DMS79 treated with DMSO at 0.1 percent for 48 hours (cell line): ENCODE measurements around the gene MASP1.

Experiments
- DNase-seq: peaks from one replicate; lab custom pipeline; 2025; lab: John Stamatoyannopoulos, UW

Gene MASP1

DNA sequence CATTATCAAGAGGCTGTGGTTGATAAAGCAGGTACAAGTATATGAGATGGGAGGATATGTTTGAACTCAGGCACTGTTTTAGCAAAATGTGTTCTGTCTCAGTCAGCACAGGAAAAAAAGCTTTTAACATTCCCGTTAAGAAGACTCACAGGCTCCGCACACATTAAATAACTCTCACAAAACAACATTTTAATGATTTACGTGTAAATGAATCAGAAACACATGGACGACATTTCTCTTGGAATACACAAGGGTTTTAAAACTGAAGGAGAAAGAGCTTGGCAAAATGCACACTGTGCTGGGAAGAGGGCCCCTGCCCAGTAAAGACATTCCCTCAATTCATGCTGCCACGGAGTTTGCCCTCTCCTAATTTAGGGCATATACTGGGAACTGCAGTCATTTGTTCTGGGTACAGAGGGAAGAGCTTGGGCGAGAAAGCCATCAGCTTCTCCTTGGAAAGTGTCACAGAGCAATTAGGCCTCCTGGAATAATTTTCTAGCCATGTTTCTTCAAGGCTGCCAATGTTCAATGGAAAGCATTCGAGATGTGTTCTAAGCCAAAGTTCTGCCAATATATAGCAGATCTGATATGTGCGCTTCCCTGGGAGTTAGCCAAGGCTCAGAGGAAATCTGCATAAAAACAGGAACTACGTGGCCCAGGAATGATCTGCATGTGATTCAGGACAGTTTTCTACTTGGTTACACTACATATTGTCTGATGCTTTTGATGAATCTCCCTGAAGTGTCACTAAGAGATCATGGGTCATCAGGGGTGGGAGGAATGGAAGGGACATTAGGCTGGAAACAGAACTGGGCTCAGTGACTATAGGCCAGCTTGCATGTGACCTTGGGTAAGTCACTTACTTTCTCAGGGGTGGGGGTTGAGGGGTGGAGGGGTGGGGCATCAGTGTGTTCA, 2.2 kb upstream of the MASP1 start:
- no peak for DNase-seq

DNA sequence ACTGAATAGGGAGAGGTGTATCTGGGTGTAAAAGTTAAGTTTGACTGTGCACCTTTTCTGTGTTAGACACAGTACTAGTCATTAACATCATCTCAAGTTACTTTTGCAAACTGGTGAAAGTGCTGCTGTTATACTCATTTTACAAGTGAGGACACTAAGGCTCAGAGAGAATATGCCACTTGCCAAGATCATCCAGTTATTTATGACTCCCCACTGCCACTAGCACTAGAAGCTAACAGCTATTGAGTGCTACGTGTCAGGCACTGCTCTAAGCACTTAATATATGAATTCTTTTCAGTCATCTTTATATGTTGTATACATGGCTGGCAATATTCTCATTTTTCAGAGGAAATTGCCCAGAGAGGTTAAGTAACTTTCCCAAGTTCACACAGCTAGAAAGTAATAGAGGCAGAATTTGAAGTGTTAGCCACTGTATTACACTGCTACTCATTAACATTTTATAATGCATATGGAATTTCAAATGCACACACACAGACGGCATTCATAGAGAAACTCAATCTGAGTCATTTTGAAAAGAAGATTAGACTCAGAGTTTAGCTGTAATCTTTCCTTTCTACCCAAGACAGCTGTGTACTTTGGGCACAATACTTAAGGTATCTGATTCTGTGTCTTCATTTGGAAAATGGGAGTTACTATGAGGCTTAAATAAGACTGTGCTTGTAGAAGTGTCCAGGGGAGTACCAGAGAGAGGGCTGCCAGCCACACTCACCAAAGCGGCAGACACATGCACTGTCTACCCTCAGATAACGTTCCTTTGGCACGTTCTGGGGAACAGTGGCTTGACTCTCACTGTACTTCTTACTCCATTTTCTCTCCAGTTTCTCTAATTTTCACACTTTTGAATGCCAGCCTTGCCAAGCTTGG, 1.3 kb upstream of the MASP1 start:
- DNase-seq: no peak

DNA sequence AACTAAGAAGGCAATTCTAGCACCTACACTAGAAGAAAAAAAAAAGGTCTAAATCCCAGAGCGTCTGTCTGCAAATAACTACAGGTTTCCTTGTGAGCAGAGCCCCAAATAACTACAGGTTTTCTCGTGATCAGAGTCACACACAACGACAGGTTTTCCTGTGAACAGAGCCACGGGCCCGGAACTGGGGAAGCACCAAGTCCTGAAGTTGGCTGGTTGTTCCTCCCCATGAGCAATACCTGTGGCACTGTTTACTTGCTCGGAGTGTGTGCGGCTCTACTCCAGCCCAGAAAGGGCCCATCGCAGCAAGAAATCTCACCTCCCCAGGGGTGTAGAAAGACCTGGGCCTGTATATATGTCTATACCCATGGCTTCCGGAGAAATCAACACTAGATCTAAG, 644 bp upstream of the MASP1 start:
- no peak for DNase-seq

DNA sequence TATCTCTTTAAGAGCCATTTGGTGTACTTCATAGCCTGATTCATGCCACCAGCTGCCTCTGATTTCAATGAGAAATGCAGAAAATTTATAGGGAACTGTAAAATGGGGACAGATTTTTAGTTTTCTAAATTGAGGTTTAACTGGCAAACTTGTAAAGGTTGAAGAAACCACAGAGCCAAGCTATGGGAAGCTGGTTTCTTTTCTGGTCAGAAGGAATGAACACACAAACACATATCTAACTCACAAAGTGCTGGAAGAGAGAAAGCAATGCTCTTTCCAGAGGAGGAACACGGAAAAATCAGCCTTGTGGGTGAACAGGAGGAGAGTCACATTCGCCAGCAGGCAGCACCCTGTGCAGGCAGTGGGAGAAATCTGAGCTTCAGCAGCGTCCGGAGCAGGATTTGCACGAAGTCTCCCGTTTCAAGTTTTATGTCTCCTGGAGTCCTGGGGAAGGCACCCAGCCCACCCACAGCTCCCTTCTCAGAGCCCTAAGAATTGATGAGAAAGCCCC, 481 bp downstream of the MASP1 start:
- no peak for DNase-seq

DNA sequence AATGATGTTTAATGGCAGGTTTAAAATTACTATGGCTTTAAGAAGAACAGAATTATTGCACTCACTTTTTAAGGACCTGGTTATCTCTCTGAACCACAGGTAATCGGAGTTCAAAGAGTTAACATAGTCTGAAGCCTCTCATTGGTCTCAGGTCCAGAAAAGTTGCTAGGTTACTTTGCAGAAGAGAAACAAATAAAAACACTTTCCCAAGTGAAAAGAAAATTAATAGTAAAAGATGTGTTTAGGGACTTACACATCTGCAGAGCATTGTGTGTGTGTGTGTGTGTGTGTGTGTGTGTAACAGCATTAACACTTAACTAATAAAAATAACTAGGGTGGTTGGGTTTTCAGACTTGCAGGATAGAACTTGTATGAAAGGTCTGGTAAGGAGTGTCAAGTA, 1.0 kb downstream of the MASP1 start:
- DNase-seq: no peak

DNA sequence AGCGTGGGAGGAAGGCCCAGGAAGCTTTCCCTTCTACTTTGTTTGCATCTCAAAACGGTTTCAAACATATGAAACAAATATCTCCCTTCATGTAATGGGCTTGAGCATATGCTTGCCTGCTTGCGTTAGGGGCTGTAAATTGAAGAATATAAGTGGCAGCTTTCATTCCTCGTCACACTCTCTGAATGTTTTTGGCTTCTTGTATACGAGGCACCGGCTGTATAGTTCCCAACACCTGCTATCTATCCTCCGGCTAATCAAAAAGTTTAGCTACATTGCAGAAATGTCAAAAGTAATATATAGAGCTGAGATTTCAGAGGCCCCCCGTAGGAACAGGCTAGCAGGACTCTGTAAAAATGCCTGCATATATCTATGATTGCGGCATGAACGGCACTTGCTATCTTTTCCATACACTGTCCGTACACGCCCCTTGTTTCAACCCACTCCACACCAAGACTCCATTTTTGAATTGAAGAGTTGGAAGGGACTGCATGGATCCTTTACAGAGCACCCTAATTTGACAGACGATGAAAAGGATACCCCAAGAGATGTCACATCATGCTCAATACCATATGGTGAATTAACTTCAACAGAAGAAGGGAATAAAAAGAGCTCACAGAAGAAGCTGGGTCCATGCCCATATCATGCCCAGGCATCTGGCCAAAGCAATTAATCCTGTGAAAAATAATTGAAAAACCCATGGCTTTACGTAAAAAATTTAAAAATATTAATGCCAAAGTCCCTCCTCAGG, 2.5 kb downstream of the MASP1 start:
- no peak for DNase-seq

DNA sequence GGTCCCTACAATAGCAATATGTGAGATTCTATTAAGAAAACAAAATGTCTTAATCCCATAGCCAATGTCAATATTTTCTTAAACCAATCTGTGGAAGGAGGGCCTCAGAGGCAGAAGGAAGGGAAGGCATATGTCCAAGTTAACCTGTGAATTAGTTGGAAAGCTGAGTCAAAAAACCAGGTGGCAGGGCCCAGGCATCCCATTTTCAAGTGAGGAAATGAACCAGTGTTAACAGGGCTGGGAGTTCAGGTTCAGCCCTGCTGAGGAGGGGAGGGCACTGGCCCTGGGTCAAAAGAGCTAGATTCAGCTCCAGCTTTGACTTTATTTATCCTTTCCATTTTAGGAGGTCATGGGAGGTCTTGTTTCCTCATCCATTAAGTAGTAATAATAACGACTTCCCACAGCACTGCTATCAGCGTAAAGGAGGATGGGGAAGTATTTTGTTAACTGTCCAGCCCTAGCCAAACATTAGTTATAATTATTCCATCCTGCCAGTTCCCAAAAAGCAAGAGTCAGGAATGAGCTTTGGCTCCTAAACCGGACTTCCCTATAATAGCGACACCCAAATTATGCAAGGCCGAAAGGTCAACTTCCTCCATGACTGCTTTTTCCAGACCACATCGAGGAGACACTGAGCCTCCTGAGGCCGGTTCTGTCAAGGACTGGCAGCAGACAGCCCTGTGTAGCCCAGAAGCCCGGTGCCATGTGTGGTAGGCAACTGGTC, 3.2 kb downstream of the MASP1 start:
- no peak for DNase-seq

DNA sequence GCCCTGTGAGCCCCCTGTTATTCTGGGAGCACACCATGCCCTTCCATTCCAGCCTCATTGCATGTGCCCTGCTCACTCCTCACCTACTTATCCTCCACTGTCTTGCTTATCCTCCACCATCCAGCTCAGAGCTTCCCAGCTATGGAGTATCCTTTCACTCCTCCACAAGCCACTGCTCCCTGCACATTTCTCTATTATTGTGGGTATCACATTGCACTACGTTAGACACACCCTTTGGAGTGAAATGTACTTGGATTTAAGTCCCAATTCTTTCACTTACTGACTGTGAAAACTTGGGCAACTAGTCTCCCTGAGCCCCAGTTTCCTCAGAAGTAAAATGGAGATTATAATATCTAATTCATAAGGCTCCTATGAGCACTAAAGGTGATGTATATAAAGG, 4.3 kb downstream of the MASP1 start:
- no peak for DNase-seq

DNA sequence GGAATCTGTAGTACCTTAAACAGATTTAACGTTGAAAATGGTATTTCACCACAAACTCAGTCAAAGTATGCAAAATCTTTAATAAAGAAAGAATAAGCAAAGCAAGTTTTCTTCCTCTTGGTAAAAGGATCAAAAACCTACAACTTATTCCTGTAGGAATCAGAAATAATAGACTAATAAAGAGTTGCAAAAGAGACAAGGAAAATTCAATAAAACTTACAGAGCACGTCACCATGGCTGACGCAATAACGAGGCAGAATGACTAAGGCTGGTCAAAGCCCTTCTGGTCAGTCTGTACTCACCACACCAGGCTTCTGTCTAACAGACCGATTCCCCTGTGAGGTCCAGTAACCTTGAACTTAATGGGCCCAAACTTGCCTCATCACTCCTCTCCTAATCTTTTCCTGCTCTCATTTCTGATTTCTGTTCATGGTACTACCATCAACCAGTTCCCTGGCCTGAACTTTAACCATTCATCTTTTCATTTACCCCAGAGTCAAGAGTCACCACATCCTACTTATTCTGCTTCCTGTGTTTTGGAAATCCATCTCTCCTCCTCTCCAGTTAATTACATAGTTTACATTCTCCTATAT, 5.0 kb downstream of the MASP1 start:
- DNase-seq: no peak

DNA sequence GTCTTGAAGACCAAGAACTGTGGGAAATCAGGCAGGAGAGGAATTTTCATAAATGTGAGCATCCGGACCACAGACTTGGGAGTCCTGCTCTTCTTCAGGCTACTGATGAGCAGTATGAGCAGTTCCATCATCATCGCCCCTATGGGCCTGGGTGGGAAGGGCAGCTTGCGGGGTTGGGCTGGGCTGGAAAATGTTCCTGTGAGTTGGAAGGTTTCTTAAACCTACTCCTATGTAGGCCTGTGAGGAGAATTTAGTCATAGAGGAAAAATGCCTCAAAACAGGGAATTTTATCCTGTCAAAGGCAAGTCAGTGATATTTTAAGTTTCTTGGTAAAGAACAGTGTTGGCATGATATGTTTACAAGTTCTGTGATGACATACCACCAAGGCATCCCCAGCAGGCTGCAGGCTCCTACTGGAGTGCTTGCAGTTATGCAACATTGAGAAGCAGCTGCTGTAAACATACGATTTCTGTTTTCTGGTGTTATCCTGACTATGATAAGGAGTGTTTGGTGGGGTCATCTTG, 10.3 kb downstream of the MASP1 start:
- no peak for DNase-seq

DNA sequence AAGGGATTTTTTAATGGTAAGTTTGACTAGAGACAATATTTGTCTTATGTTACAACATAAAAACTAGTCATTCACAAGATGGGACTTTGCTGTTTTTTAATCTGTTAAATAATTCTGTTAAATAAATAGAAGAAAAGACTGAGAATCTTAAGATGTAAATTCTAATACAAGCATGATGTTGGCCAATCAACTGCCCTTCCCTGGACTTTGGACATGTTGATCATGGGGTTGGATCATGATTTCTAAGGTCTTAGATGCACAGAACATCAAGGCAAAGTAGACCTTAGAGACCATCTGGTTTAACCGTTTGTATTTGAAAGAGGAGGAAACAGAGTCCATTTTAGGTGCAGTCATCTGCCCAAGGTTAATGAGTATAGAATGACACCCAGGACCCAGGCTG, 10.9 kb downstream of the MASP1 start:
- DNase-seq: no peak

DNA sequence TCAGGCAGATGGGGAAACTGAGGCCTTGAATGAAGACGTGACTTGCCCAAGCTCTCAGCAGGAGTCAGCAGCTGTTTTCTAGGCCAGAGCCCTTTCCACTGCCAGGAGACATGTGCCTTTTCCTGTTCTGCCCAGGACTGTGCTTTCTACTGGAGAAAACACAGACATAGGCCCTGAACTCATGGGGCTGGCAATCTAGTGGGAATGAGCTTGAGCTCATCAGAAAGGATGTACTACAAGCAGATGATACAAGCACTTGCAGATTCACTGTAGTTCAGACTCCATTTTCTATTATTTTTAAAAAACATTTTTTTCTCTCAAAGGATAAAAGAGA, 14.4 kb downstream of the MASP1 start:
- DNase-seq: no peak

DNA sequence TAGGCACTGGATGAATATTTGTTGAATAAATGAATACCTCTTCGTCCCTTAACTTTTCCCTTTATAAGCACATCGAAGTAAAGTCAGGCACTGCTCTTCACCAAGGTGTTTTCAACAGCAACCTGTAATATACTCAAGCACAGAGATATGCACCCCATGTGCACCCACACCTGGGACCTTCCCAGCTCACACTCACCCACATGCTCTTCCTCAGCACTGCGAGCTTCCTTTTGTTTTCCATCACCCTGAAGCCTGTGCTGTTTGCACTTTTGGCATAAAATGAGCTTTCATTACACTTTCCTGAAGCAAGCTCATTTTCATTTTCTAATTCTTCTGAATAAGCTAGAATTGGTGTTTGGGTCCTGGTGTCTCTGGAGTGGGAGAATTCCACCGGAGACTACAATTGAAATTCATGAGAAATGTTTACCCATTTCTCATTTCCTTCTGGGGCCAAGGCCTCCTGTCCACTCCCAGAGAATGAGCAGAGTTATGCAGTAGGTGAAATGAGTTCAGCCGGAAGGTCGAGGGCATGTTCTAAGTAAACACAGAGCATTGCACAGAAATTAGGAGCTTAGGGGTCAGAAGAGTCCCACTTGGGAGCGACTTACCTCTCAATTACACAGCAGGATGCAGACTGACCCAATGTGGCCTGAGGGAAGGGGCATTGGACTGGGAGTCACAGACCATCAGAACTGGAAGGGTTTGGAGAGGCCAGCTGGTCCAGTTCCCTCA, 15.0 kb downstream of the MASP1 start:
- DNase-seq: no peak

DNA sequence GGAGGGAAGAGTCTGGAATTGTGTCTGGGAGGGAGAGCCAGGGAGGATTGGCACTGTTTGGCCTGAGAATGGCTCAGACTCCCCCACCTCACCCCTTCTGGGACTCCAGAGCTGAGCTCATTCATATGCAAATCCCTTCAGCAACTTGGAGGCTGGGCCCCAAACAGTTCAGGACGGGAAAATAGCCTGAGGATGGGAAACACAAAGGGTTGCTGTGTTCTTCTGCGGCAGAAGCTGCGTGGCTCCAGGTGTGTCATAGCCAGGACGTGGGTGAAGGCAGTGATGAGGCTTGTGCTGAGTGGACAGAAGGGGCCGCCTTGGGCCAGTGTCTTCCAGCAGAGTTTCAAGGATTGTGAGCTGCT, 16.6 kb downstream of the MASP1 start:
- no peak for DNase-seq

DNA sequence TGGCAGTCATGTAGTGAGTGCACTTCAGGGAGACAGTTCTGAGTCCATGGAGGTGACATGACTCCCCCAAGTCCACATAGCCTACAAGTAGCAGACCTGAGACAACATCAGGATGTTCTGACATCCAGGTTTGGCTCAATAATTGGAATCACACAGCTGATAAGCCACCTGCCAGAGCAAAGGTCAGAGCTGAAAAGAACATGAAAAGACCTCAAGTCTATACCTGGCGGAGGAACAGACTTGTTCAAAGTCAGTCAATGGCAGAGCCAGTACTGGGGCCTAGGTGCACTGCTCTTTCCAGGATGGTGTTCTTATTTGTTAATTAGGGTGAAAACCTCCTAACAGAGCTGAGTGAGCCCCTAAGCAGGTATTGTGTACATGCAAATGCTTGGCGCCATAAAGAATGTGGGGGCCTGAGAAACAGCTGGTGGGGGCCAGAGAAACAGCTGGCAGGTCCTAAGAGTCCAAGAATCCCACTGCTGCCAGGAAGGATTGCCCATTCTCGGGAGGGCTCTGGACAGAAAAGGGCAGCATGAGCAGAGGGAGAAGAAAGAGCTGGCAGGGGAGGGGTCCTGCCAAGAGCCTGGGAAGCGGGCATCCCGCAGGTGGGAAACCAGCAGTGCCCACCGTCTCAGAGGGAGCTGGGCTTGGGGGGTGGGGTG, 17.1 kb downstream of the MASP1 start:
- no peak for DNase-seq

DNA sequence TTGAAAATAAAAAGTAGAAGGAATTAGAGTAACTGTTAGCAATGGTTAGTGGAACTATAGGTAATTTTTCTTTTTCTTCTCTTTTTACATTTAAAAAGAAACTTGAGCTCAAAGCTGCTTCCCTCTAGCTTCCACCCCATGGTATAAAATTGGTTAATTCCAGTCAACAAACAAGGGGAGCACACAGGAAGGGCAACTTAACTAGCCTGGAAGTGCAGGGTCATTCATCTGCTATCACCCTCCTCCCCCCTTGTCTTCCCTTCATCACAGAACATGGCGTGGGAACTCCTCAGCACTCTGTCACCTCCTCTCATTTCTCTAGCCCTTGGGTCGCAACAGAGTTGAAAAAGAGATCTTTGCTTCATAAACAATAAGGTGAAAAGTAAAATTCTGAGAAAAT, 20.0 kb downstream of the MASP1 start:
- no peak for DNase-seq

DNA sequence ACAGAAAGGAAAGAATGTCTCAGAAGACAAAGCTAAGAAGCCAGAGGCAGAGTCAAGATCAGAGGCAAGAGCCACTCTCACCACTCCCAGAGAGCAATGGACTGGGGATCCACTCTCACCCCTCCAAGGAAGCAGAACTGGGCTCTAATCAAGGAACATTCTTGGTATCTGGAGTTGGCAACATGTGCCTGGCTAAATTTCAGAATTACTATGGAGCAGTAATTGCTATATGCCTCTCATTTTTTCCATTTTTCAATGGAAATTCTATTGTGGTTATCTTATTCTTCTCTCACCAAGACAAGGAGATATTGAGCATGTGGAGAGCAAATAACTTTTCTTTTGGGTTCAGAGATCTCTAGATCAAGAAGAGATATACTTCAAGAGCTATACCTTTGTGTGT, 22.1 kb downstream of the MASP1 start:
- no peak for DNase-seq

DNA sequence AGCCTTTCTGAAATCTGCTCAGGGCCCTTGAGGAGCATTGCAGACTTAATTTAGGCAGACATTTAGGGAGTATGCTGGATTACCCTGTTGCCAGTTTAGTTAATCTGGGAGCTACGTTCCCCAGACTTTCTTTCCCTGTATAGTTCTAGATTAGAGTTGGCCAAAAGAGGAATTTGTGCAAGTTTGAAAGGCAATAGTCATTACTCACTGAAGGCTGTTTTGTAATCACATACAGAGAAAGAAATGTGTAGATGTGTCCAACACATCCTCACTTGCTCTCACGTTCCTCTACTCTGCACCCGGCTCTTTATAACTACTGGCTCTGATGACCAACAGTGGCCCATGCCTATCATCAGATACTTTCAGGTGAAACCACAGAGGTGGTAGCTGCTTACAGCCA, 24.2 kb downstream of the MASP1 start:
- DNase-seq: no peak

DNA sequence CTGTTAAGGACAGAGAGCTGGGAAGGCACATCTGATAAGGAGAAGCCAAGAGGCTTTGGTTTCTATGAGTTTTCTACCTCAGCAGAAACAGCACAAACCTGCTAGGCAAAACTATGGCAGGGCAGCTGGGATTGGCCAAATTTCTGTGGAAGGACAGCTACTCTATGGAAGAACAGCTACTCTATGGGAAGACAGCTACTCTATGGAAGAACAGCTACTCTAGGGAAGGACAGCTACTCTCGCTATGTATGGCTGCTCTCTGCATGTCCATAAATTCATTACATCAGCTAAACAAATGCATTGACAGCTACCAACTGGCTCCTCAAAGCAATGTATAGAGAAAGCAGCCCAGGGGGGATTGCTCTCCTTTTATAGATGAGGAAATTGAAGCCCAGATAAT, 24.8 kb downstream of the MASP1 start:
- no peak for DNase-seq

DNA sequence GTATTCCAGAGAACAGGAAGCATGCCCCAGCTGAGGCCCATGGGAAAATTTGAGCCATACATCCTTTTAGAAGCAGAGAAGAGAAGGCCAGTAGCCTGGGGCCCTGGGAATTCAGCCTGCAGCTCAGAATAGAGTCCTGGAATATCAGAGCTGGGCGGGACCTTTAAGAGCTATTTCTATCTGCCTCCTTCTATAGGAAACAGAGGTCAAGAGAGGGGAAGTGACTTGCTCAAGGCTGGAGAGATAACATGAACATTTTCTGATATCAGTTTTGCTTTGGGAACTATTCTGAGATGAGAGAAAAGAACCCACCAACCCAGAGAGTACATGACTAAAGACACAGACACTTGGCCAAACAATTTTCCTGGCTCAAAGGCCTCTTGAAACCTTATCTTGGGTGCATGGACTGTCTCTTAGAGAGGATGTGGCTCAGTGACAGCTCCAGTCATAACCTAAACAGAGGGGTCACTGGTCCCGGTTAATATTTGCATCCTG, 26.0 kb downstream of the MASP1 start:
- no peak for DNase-seq
